Measurements from ENCODE around the gene SPHKAP. TPM values are rescaled to one million over a fixed set of nuclear protein-coding genes. Genes with fewer than 3 reads are reported as not detected.

Gene SPHKAP
- total RNA-seq, 6 experiments from 2014 or later, result not detected

DNA sequence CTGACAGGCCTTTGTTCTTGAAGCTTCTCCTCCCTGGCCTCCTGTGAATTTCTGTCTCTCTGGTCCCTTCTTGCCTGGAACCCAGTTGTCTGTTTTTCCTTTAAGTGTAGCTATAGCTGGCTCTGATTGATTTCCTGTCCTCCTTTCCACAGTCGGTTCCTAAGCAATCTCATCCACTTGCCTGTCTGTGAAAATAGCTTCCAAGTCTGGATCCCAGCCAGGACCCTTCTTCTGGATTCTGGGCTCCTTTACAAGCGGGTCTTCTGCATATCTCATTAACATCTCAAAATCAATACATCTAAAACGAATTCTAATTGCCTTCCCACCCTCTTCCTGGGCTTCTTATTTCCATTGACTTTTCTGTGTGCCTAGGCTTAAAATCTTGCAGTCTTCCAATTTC, 185.1 kb downstream of the SPHKAP start:
- DNase-seq (no peak), ATAC-seq (no peak)
- Histone ChIP-seq H3K27ac (no peak overlapping the region), H3K4me1 (no peaks in the 10 kb centered on the region), H3K36me3 (no peaks in the 10 kb centered on the region), H3K27me3 (no peaks in the 10 kb centered on the region), H3K4me3 (no peak overlapping the region), H3K9me3 (no peaks in the 10 kb centered on the region)
- intact Hi-C loops (cut with DNase I), result no loop called here
- 30% methylated on average over 3 of the region's 3 CpGs for WGBS (ENCODE audit: insufficient coverage, low coverage, low lambda C conversion rate, missing lambda C conversion rate)
- no peak for TF ChIP-seq POLR2A (IDR thresholded peaks at IDR 0.05)
- TF ChIP-seq, protein P1, sequence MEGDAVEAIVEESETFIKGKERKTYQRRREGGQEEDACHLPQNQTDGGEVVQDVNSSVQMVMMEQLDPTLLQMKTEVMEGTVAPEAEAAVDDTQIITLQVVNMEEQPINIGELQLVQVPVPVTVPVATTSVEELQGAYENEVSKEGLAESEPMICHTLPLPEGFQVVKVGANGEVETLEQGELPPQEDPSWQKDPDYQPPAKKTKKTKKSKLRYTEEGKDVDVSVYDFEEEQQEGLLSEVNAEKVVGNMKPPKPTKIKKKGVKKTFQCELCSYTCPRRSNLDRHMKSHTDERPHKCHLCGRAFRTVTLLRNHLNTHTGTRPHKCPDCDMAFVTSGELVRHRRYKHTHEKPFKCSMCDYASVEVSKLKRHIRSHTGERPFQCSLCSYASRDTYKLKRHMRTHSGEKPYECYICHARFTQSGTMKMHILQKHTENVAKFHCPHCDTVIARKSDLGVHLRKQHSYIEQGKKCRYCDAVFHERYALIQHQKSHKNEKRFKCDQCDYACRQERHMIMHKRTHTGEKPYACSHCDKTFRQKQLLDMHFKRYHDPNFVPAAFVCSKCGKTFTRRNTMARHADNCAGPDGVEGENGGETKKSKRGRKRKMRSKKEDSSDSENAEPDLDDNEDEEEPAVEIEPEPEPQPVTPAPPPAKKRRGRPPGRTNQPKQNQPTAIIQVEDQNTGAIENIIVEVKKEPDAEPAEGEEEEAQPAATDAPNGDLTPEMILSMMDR (IDR thresholded peaks at IDR 0.05), result no peak

DNA sequence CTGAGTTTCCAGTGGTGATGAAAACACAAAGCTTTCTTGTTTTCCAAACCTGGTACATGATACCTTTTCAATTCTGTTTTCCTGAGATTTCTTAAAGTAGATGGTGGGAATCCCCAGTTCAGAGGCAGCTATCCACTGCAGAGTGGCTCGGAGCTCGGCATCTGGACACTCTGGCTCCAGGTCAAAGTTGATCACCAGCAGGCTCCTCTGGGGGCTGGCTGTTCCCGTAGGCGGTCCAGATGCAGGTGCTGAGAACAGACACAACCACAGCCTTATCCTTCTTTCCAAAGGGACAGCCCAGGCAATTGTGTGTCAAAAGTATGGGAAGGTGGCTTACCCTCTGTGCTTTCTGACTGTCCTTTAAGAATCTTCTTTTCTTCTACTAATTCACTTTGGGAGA, 190.6 kb downstream of the SPHKAP start:
- H3K4me3 ChIP-seq, result no peak overlapping the region
- no peaks in the 10 kb centered on the region for H3K9me3 ChIP-seq
- intact Hi-C loops (cut with DNase I), result no loop called here
- H3K27me3 ChIP-seq, result no peaks in the 10 kb centered on the region
- DNase-seq (no peak), ATAC-seq (no peak)
- no peaks in the 10 kb centered on the region for H3K36me3 ChIP-seq
- no peak for TF ChIP-seq POLR2A (IDR thresholded peaks at IDR 0.05)
- TF ChIP-seq, protein P1 (IDR thresholded peaks at IDR 0.05), result no peak
- 34% methylated on average over 4 of the region's 4 CpGs for WGBS (ENCODE audit: insufficient coverage, low coverage, low lambda C conversion rate, missing lambda C conversion rate)
- H3K27ac ChIP-seq, result no peak overlapping the region
- H3K4me1 ChIP-seq, result no peaks in the 10 kb centered on the region

DNA sequence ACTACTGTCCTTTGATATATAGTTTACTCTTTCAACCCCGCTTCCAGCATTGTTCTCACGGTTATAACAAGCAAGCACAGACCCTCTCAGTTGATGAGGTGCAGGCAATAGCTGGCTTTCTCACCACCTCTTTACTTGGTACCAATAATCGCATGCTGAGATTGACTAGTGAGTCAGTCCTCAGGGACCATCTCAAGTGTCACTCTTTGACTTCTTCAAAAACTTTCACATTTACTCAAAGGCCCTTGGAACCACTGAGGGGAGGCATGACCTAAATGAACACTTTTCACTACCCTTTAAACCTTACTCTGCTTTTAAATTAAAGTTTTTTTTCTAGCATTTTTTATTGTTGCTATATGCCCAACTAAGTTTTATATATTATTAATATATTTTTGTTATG, 208.2 kb downstream of the SPHKAP start:
- H3K27me3 ChIP-seq, result no peaks in the 10 kb centered on the region
- intact Hi-C loops (cut with DNase I), result no loop called here
- TF ChIP-seq POLR2A (IDR thresholded peaks at IDR 0.05), result no peak
- TF ChIP-seq, protein P1 (IDR thresholded peaks at IDR 0.05), result no peak
- WGBS (ENCODE audit: insufficient coverage, low coverage, low lambda C conversion rate, missing lambda C conversion rate), result 48% methylated on average over 3 of the region's 3 CpGs
- no peak overlapping the region for H3K27ac ChIP-seq
- no peaks in the 10 kb centered on the region for H3K9me3 ChIP-seq
- no peak for ATAC-seq
- DNase-seq, result no peak
- no peak overlapping the region for H3K4me3 ChIP-seq
- no peaks in the 10 kb centered on the region for H3K36me3 ChIP-seq
- no peaks in the 10 kb centered on the region for H3K4me1 ChIP-seq

DNA sequence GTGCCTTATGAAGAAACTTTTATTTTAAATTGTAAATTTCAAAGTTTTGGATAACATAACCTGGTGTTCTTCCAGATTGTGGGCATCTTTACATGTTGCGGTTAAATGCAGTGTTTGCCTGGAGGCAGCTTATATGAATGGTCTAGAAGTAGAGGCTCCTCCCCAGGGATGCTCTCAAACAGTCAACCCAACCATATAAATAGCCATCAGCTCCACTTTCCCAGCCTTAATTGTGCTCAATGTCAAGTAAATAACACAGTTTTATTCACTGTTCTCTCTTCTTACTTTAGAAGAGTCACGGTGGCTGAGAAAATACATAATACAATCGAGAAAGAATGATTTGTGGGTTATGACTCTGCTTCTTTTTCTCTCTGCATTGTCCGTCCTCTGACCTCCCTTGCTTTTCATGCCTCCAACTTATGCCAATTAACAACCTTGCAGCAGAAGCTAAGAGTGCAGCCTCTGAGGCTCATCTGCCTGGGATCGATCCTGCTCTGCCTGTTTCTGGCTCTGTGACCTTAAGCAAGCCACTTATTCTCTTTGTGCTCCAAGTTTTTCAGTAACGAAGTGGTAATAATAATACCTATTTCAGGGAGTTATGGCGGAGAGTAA, 209.8 kb downstream of the SPHKAP start:
- no peaks in the 10 kb centered on the region for H3K27me3 ChIP-seq
- no peak overlapping the region for H3K4me3 ChIP-seq
- 54% methylated on average over 7 of the region's 7 CpGs for WGBS (ENCODE audit: insufficient coverage, low coverage, low lambda C conversion rate, missing lambda C conversion rate)
- intact Hi-C loops (cut with DNase I), result no loop called here
- ATAC-seq (no peak), DNase-seq (no peak)
- H3K27ac ChIP-seq, result no peak overlapping the region
- no peaks in the 10 kb centered on the region for H3K9me3 ChIP-seq
- TF ChIP-seq, protein P1 (IDR thresholded peaks at IDR 0.05), result no peak
- no peak for TF ChIP-seq POLR2A (IDR thresholded peaks at IDR 0.05)
- no peaks in the 10 kb centered on the region for H3K36me3 ChIP-seq
- H3K4me1 ChIP-seq, result no peaks in the 10 kb centered on the region

DNA sequence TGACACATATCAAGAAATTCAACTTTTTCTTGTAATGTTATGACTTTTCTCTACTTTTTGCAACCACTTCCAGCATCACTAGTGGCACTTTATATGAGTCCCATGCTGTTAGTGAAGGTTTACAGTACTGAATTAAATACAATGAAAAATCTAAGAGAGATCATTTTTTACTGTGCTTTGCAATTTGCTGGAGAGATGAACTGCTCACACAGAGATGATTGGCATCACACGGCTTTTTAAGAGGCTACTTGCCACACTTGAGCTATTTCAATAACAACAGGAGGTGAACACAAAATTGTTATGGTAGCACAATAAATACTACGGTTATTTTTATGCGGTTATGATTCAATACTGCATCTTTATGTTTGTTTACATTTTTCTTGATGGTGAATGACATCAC, 221.2 kb downstream of the SPHKAP start:
- Histone ChIP-seq H3K4me3 (no peak overlapping the region), H3K27me3 (no peaks in the 10 kb centered on the region), H3K27ac (no peak overlapping the region), H3K9me3 (no peaks in the 10 kb centered on the region), H3K36me3 (no peaks in the 10 kb centered on the region), H3K4me1 (no peaks in the 10 kb centered on the region)
- TF ChIP-seq POLR2A (IDR thresholded peaks at IDR 0.05), result no peak
- TF ChIP-seq, protein P1 (IDR thresholded peaks at IDR 0.05), result no peak
- DNase-seq (no peak), ATAC-seq (no peak)
- intact Hi-C loops (cut with DNase I), result no loop called here
- 57% methylated on average over 3 of the region's 3 CpGs for WGBS (ENCODE audit: insufficient coverage, low coverage, low lambda C conversion rate, missing lambda C conversion rate)

All from right lobe of liver (tissue), 6 donors.